ENCODE measurements around the gene DIDO1.
"Not testable (repeated sequence)": the region's sequence is repeated elsewhere in the genome, so short reads cannot be mapped to it uniquely, and the experiment has no call there.

The DIDO1 gene

DNA sequence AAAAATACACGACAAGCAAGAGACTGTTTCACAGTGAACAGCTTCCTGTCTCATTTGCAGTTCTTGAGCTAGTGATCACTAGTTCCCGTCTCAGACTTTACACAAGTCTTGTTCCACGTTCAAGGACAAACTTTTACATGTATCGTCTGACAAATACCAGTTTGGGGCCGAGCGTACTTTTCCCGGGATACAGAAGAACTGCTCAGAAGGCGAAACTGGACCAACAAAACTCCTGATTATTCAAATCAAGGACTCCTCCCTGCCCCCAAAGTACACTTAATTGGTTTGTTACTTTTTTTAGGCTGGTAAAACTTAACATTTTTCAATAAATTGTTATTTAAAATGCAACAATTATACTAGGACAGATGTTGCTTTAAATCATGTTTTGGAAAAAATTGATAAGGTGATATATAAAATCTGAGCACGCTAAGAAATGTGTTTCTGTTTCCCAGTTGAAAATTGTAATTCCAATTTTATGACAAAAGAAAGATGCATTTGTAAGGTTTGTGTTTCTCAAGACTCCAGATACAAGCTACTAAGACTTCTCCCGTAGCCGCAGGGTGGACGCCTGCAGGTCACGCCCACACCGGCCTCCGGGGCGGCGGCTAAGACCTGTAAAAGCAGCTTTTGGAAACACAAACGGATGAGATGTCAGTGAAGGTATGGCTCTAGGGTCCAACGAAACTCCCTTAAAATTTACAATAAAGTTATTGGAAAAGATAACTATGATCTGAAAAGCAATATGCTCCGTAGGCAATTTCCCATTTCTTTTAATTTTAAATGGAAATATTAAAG lies 47.9 kb downstream of the DIDO1 start:
- no peak for DNase-seq

DNA sequence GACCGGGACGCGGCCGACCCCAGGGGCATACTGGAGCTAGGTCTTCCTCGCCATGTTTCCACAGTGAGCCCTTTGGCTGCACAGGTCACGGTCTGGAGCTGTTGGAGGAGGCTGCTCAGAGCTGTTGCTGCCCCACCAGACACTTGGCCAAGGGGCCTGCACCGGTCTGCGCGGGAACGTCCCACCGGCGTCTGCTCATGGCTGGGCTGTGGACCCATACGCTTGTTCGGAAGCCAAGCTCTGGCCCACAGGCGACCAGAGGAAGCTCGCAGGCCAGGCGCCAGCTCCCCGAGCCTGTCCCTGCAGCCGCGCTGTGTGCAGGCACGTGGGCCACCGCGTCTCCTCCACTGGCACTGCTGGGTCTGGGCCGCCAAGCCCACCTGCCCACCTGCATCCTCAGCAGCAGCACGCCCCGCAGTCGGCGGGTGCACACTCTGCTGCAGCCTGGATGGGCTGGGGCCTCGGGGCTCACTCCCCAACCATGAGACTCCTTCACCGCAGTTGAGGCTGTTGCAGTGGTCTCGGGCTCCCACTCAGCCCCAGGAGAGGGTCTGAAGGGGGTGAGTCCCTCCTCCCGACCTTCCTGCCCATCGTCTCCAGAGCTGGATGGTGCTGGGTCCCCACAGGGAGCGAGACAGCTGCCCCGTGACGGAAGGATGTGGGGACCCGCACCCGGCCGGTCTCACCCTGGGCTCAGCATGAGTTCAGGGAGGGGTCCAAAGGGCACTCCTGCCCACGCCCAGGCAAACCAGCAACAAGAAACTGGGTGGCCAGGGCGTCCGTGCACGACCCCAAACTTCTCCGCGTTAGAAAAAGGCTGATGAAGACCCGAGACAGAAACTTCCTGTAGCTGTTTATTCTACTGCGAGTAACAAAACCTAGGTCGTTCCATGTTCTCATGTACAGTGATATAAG lies 49.1 kb downstream of the DIDO1 start:
- DNase-seq, result peak in 2 of 14 donors; percentile 17 to 23

DNA sequence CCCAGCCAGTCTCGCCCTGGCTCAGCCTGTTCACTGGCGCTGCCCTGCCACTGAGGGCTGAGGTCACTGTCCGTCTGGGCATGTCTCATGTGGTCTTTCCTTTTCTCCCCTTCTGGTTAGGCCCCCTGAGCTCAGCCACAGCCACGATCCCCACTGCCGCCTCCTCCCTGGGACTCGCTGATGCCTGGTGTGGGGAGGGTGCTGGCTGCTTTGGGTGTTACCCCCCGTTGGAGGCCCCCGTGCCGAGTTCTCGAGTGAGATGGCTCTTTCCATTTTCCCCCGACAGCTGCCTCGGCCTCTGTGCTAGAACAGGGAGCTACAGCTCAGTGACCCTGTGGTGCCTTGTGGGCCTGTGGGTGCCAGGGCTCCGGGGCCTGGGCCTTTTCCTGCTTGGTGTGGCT lies 49.8 kb downstream of the DIDO1 start:
- DNase-seq, result no peak

DNA sequence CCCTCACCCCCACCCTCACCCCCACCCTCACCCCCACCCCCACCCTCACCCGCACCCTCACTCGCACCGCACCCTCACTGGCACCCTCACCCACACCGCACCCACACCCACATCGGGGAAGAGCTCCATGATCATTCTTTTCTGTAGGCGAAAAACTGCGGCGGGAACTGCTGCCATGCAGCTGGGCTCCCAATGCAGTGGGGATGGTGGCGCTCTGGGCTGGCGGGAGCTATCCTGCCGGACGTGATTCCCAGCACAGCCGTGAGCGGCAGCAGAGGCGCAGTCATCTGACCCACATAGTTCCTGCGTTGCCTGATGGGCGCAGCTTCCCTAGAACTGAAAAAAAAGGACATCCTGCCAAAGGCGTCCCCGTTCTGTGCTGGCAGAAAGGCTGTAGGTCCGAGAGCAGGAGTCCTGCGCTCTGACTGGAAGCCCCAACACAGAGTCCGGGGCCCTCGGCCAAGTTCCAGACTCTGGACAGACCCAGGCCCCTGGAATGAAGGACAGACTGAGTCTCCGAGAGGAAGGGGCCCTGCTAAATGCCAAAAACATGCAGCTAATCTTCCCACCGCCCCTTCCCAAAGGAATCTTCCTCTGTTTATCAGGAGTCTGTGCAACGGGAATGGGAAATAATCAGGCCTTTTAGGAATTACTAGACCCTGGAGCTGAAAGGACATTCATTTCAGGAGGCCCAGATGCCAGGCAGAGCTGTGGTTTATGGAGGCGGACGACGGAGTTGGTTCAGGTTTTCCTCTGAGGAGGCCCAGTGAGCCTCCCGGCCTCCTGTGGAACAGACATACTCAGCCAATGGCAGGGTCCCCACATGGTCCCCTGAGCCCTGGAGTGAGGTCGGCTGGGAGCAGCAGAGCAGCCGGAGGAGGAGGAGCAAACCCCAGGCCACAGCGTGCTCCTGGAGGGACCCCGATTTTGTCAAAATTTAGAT lies 50.6 kb downstream of the DIDO1 start:
- peak in 10 of 14 donors; percentile 16 to 66 (median 40) for DNase-seq

DNA sequence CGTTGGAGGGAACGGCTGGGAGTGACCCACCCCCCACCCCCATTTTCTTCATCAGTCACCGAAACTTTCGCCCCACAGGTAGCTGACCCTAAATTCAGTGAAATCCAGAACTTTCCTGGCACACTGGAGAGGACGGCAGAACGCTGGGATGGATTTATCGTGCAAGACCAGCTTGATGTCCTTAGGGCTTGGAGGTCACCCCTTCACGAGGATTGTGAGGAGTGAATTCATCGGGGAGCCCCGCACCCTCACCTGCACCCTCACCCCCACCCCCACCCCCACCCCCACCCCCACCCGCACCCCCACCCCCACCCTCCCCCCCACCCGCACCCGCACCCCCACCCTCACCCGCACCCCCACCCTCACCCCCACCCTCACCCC lies 51.4 kb downstream of the DIDO1 start:
- no peak for DNase-seq

DNA sequence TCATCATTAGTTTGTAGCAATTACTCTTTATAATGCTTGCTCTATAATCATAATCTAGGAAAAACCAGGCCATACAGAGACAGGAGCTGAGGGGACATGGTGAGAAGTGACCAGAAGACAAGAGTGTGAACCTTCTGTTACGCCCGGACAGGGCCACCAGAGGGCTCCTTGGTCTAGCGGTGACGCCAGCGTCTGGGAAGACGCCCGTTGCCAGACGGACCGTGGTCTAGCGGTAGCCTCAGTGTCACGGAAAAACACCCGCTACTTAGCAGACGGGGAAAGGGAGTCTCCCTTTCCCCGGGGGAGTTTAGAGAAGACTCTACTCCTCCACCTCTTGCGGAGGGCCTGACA lies 52.6 kb downstream of the DIDO1 start:
- DNase-seq, result peak in 8 of 14 donors; percentile 3 to 66 (median 18)

DNA sequence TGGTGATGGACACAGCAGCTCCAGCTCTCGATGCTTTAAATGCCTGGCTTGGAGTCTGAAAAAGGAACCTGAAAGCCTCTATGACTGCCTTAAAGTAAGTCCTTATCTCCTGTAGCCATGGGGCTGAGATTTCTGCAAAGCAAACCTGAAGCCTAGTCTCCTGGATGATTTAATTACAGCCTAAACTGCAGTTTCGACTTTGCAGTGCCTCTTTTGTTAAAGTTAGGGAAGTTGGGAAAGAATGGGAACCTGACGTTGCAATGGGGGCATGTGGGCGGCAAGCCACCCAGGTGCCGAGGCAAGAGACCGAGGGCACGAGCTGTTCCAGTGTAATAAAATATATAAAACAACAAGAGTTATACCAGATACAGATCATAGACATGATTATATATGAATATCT lies 53.0 kb downstream of the DIDO1 start:
- no peak for DNase-seq

DNA sequence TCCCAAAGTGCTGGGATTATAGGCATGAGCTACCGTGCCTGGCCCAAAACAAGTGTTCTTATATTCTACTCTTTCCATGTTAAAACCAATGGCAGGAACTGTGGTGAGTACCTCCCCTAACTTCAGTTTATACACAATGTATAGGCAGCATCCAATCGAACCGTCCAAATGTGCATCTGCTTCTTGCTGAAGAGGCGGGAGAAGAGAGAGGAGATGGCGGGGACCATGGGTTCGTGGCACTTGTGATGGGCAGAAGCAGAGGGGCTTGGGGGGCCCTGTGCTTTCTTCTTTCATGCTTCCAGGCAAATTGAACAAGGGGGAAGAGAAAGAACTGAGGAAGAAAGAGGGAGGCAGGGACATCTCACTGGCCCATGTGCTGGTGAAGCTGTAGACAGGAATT lies 53.4 kb downstream of the DIDO1 start:
- DNase-seq, result no peak

DNA sequence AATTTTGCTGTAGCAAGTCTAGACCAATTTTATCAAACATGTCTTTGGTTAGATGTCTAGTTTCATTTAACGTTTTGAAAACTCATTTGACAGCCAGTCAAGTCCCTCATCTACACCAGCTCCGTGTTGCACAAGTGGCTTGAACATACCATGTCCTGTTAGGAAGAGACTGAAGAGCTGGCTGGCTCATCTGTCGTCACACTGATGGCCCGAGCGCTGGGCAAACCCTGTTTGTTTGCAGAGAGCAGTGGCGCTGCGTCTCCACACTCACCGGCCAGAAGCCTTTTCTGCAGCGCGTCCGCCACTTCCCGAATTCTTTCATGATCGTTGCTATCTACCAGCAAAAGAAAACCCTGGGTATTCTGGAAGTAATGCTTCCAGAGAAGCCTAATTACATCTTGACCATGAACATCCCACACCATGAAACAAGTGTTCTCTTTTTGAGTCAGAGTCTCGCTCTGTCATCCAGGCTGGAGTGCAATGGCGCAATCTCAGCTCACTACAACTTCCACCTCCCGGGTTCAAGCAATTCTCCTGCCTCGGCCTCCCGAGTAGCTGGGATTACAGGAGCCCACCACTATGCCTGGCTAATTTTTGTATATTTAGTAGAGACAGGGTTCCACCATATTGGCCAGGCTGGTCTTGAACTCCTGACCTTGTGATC lies 54.0 kb downstream of the DIDO1 start:
- no peak for DNase-seq

DNA sequence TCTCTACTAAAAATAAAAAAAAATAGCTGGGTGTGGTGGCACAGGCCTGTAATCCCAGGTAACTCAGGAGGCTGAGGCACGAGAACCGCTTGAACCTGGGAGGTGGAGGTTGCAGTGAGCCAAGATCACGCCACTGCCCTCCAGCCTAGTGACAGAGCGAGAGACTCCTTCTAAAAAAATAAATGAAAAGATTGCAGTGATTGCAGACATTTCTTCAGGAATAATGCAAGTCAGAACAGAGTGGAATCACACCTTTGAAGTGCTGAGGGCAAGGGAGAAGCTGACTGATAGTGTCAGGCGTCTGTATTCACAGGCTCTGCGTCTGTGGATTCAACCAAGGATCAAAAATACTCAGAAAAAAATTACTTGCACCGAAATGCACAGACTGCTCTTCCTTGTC lies 62.1 kb downstream of the DIDO1 start:
- DNase-seq, result no peak

DNA sequence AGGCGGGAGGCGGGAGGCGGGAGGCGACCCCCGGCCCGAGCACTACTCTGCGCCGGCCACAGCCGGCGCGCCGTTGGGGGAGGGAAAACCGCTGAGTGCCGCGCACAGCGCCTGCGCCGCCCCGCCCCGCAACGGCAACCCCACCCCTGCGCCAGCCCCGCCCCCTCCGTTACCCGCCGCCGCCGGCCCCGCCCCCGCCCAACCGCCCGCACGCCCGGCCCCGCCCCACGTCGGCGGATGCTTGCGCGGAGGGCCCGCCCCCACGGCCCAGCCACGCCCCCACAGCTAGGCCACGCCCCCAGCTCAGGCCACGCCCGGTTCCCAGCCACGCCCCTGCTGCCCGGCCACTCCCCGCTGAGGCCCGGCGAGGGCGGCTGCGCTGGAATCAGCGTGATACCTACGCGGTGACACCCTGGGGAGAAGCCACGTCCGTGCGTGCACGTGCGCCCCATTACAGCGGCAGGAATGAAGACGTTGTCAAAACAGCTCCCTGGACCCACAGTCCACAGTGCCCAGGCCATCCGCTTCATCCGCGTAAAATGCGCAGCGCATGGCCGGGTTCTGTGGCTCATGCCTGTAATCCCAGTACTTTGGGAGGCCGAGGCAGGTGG lies 64.5 kb downstream of the DIDO1 start, which contains the start of gene TCFL5:
TSS of gene TCFL5 (minus strand) at position 97 of the 611 bp plus-strand sequence. CDS start 152 bp downstream, outside the sequence.
- DNase-seq, result peak in 13 of 14 donors; percentile 72 to 93 (median 85)

DNA sequence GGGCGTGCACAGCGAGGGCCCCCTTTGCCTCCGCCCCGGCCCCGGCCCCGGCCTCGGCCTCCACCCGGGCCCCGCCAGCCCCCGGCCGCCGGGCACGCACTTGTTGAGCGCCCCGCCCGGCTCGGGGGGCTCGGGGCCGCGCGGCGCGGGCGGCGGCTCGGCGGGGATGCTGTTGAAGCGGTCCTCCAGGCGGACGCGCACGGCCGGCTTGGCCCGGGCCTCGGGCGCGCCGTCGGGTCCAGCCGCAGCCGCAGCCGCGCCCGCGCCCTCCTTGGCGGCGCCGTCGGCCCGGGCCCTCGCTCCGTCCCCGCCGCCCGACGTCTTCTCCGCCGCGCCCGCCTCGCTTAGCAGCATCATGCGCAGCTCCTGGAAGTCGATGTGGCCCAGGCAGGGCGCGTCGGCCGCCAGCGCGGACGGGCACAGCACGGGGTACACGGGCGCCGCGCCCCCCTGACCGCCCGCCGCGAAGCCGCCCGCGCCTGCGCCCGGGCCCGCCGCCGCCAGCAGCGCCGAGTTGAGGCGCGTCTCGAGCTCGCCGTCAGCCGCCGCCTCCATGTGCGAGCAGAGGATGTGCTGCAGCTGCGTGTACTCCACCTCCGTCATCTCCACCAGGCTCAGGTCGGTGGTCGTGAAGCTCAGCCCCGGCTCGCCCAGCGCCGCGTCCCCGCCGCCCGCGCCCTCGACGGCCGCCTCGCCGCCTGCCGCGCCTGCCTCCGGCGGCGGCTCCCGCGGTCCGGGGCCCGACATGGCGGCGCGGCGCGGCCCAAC lies 65.2 kb downstream of the DIDO1 start:
- DNase-seq, result no peak

DNA sequence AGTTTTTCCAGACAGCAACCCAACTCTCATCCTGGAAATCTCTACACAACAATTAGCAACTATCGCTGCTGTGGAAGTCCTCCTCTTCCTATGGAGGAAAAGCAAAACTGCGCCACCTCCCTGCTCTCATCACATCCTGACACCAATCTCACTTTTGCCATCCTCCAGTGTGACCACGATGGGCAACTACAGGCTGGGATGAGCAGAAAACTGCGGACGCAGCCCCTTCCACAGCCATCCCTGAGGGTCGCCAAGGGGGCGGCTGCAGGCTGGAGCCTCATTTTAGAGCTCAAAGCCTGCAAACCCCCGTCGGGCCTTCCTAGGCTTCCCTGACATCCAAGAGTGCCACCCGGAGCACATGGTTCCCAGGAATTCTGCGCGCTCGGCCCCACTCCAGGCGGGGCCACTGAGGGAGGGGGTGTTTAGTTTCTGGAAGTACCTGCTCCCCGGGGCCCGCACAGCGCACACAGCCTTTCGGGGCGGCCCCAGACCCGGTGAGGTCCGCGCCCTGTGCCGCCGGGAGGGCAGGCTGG lies 65.8 kb downstream of the DIDO1 start:
- DNase-seq, result peak in 9 of 14 donors; percentile 22 to 61 (median 33)

DNA sequence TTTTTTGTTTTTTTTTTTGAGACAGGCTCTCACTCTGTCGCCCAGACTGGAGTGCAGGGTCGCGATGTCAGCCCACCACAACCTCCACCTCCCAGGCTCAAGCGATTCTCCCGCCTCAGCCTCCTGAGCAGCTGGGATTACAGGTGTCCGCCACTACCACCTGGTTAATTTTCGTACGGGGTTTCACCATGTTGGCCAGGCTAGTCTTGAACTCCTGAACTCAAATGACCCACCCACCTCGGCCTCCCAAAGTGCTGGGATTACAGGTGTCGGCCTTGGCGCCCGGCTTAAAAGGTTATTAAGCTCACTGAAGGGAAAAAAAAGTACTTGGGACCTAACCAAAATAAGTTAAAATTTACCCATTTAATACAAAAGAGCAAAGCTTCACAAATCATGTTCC lies 66.6 kb downstream of the DIDO1 start:
- no peak for DNase-seq

DNA sequence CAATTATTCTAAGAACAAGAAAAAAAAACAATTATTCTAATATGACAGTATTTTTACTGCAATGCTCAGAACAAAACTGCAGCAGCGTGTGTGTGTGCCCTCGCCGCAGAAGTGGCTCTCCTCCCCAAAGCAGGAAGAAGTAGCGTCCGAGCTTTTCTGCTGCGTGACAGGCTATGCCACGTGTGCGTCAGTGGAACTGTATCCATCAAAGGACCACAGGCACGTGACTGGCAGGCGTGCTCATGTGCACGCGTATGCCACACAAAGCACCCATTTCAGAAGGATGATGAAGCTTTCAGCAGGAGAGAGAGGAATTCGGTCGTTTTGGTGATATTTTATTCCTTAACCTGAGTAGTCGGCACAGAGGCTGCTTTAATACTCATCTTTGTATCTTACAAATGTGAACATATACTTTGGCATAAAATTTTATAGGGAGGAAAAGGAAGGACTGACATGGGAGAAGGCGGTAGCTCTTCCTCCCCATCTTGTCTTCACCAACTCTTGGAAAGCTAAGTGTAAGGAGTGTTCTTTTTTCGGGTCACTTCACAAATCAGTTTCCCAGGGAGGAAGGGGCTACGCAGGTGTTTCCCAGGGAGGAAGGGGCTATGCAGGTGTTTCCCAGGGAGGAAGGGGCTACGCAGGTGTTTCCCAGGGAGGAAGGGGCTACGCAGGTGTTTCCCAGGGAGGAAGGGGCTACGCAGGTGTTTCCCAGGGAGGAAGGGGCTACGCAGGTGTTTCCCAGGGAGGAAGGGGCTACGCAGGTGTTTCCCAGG lies 68.1 kb downstream of the DIDO1 start:
- peak in 4 of 14 donors; percentile 7 to 36 (median 18) for DNase-seq

DNA sequence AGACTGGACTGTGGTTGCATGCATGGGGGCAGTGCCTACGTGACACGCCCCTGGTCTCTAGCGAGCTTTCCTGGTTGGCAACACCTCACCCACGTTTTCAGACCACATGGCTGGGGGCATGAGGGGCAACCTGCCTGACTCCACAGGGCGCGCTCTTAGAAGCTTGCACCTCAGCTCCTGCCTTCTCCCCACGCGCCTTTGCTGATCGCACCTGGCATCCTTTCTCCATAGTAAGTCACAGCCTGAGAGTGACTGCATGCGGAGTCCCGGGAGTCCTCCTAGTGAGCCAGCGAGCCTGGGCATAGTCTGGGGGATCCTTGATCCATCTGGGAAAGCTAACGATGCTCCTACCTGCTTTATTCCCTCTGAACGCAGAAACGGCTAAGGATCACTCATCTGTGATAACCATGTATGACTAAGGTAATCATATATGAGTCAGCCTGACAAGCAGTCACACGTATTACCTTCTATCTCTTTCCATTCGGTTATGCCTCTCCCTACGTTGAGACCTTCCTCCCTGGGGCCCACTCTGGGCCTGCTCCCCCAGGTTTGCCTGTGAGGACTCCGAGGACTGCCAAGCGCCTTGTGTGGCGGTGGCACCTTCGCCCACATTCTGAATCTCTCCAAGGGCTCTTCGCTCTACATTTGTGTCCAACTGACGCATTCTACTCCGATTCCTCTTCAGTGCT lies 69.2 kb downstream of the DIDO1 start:
- no peak for DNase-seq

DNA sequence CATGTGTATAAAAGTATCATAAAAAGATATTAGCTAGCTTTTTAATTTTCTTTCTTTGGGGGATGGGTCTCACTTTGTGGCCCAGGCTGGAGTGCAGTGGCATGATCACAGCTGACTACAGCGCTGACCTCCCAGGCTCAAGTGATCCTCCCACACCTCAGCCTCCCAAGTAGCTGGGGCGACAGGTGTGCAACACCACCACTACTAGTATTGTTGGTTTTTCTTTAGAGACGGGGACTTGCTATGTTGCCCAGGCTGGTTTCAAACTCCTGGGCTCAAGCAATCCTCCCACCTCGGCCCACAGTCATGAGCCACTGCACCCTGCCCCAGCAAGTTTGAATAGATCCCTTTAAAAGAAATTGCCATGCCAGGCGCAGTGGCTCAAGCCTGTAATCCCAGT lies 71.2 kb downstream of the DIDO1 start:
- no peak for DNase-seq

DNA sequence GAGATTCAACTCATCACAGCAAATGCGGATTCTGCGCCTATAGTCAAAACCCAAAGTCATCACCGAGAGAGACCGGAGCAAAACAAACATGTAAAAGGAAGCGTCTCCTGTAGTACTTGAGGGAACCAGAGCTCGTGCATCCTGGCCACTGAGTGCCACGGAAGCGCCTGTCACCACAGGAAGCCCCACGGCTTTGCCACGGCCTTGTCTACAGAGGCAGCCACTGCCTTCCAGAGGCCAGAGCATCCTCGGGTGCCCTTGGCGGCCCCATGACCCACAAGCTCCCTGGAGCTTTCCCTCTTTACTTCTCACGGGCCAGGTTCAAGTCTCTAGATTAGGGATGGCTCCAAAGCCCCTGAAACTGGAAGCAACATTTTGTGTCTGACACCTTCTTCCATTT lies 72.2 kb downstream of the DIDO1 start:
- no peak for DNase-seq

DNA sequence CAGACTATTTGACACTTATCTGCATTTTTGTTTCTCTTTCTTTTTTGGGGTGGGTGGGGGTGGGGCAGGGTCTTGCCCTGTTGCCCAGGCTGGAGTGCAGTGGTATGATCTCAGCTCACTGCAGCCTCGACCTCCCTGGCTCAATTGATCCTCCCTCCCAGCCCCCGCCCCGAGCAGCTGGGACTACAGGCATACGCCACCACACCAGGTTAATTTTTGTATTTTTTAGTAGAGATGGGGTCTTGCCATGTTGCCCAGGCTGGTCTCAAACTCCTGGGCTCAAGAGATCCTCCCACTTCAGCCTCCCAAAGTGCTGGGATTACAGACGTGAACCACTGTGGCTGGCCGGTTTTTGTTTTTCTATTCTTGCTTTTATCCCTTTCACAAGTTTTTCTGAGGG lies 73.0 kb downstream of the DIDO1 start:
- DNase-seq, result not testable (repeated sequence)

All from C1 segment of cervical spinal cord (tissue), 14 donors.